PC-9 (cell line): Measurements from ENCODE around the gene RPS19BP1. TPM values are rescaled to one million over a fixed set of nuclear protein-coding genes. Genes with fewer than 3 reads are reported as not detected.
A peak's percentile ranks its signal among the peaks of the same experiment; 100 is the strongest.
"Not testable (repeated sequence)": the region's sequence is repeated elsewhere in the genome, so short reads cannot be mapped to it uniquely, and the experiment has no call there.

Experiments used
- BruUV-seq: library from RNA; stranded (reverse); fragments of 400-500 nt; replicated peaks from 2 replicates; lab custom pipeline; 2021; lab: Mats Ljungman, UMichigan
- CTCF ChIA-PET: fragments of 300-600 bp; sonication (Branson Sonifier 250); formaldehyde crosslinking; loops from one replicate; lab custom pipeline; 2022; ENCODE audit warnings: antibody characterized with exemption; lab: Charles Lee
- POLR2A ChIA-PET: fragments of 300-600 bp; sonication (Branson Sonifier 250); formaldehyde crosslinking; loops from one replicate; lab custom pipeline; 2022; ENCODE audit warnings: antibody characterized with exemption; ENCODE audit not compliant: unreplicated experiment; lab: Charles Lee
- DNase-seq, 2 experiments: peaks; one replicate each; pipeline versions ENCODE4 v3.0.0 to v3.0.0-alpha.2; 2015 to 2022; ENCODE audit warnings: mixed read lengths in 1 of 2
- H2AFZ ChIP-seq: fragments of 200-600 bp; sonication (generic); 2 replicates; pipeline ENCODE4 v1.8.1; 2017; ENCODE audit warnings: antibody characterized with exemption
- H3F3A ChIP-seq: fragments of 200-600 bp; sonication (generic); 2 replicates; pipeline ENCODE4 v1.8.1; 2017; ENCODE audit warnings: antibody characterized with exemption, mild to moderate bottlenecking, low read depth; ENCODE audit not compliant: insufficient read depth
- H3K27ac ChIP-seq: fragments of 200-600 bp; sonication (generic); 2 replicates; pipeline ENCODE4 v1.6.1; 2016; ENCODE audit warnings: mixed run types
- H3K27me3 ChIP-seq: fragments of 200-600 bp; sonication (generic); 2 replicates; pipeline ENCODE4 v1.6.1; 2016; ENCODE audit warnings: low read depth, mixed run types; ENCODE audit not compliant: insufficient read depth
- H3K36me3 ChIP-seq: fragments of 200-600 bp; sonication (generic); 2 replicates; pipeline ENCODE4 v1.6.1; 2016; ENCODE audit warnings: low read depth, mixed run types
- H3K4me1 ChIP-seq: fragments of 200-600 bp; sonication (generic); replicated peaks from 2 replicates; pipeline ENCODE4 v1.6.1; 2016; ENCODE audit warnings: mixed run types; ENCODE audit not compliant: insufficient read depth
- H3K4me2 ChIP-seq: fragments of 200-600 bp; sonication (generic); 2 replicates; pipeline ENCODE4 v1.6.1; 2017; ENCODE audit warnings: mixed run types
- H3K4me3 ChIP-seq: fragments of 200-600 bp; sonication (generic); 2 replicates; pipeline ENCODE4 v1.6.1; 2016; ENCODE audit warnings: mixed run types
- H3K79me2 ChIP-seq: fragments of 200-600 bp; sonication (generic); 2 replicates; pipeline ENCODE4 v1.6.1; 2017; ENCODE audit warnings: low read depth, mixed run types
- H3K9me2 ChIP-seq: fragments of 200-600 bp; sonication (generic); 2 replicates; pipeline ENCODE4 v1.8.1; 2017; ENCODE audit warnings: mild to moderate bottlenecking; ENCODE audit not compliant: insufficient read depth
- H3K9me3 ChIP-seq: fragments of 200-600 bp; sonication (generic); 2 replicates; pipeline ENCODE4 v1.8.1; 2016; ENCODE audit warnings: low read depth; ENCODE audit not compliant: insufficient read depth
- H4K20me1 ChIP-seq: fragments of 200-600 bp; sonication (generic); 2 replicates; pipeline ENCODE4 v1.8.1; 2017; ENCODE audit not compliant: insufficient read depth
- CTCF ChIP-seq: fragments of 200-600 bp; sonication (generic); conservative IDR thresholded peaks from 2 replicates; pipeline ENCODE4 v1.6.1; 2017; ENCODE audit warnings: mixed run types, antibody characterized with exemption, mild to moderate bottlenecking, moderate library complexity
- EZH2 ChIP-seq: fragments of 200-600 bp; sonication (generic); IDR thresholded peaks from 2 replicates; pipeline ENCODE4 v1.8.0; 2017; ENCODE audit warnings: antibody characterized with exemption, low read depth
- intact Hi-C: fragments of 100-400 bp; cut with micrococcal nuclease; formaldehyde crosslinking; loops from one replicate; pipeline ENCODE4 v1.10.0; 2022; ENCODE audit not compliant: unreplicated experiment
- total RNA-seq: library from RNA; stranded (reverse); gene quantifications from 2 replicates; pipeline ENCODE4 v1.2.3, GENCODE V29; 2021

The RPS19BP1 gene
- total RNA-seq, 1 experiment from 2014 or later, result 60.7 TPM

- CTCF ChIA-PET, result no interaction called here
- peaks cover 69% of the 10 kb centered on the region for H3K79me2 ChIP-seq
- no peak for DNase-seq
- H3K9me3 ChIP-seq, result no peaks in the 10 kb centered on the region
- H2AFZ ChIP-seq, result no peak overlapping the region
- H3F3A ChIP-seq, result peaks cover 9% of the 10 kb centered on the region; the same call in 1 of the 2 replicates
- H3K4me3 ChIP-seq, result no peak overlapping the region
- POLR2A ChIA-PET, result interaction anchor here (0.6 kb wide), 1 partner anchor 316 kb away, joined by 4 read pairs; no protein-coding TSS in a partner anchor
- TF ChIP-seq CTCF, result no peak
- no peak for TF ChIP-seq EZH2
- no peaks in the 10 kb centered on the region for H3K9me2 ChIP-seq
- BruUV-seq, result no TSS peak
- no peaks in the 10 kb centered on the region for H3K27me3 ChIP-seq
- no peak overlapping the region for H3K4me2 ChIP-seq
- H3K36me3 ChIP-seq, result peaks cover 61% of the 10 kb centered on the region
- H4K20me1 ChIP-seq, result peaks cover 35% of the 10 kb centered on the region
- peaks cover 9% of the 10 kb centered on the region for H3K4me1 ChIP-seq
- no peak overlapping the region for H3K27ac ChIP-seq
- intact Hi-C loops, result no loop called here
Measured at GRCh38 chr22:39508393-39508792, 24.2 kb downstream of the RPS19BP1 start.

GRCh38 chr22:39507021-39507420 is 25.5 kb downstream of the RPS19BP1 start:
- H2AFZ ChIP-seq, H3K4me2 ChIP-seq, CTCF ChIA-PET, H3F3A ChIP-seq, H3K4me3 ChIP-seq, DNase-seq, H3K27ac ChIP-seq, BruUV-seq, H3K27me3 ChIP-seq, H3K9me2 ChIP-seq, intact Hi-C loops, H3K9me3 ChIP-seq: not testable (repeated sequence)
- Histone ChIP-seq H3K79me2 (peaks cover 81% of the 10 kb centered on the region), H3K36me3 (peaks cover 59% of the 10 kb centered on the region), H4K20me1 (peaks cover 37% of the 10 kb centered on the region), H3K4me1 (peaks cover 13% of the 10 kb centered on the region)
- POLR2A ChIA-PET, result interaction anchor here (0.6 kb wide), 2 partner anchors 13 to 187 kb away, joined by 3 read pairs; no protein-coding TSS in a partner anchor

GRCh38 chr22:39504071-39504470 is 28.5 kb downstream of the RPS19BP1 start:
- H3K27me3 ChIP-seq, result no peaks in the 10 kb centered on the region
- H2AFZ ChIP-seq, result no peak overlapping the region
- H3K9me3 ChIP-seq, result no peaks in the 10 kb centered on the region
- intact Hi-C loops, result loop anchor here (5.0 kb wide), 1 partner anchor 67 kb away; no protein-coding TSS in a partner anchor
- no peak for DNase-seq
- peaks cover 24% of the 10 kb centered on the region for H4K20me1 ChIP-seq
- H3K79me2 ChIP-seq, result peaks cover 65% of the 10 kb centered on the region
- ChIA-PET CTCF (no interaction called here), POLR2A (interaction anchor here (0.7 to 1.1 kb wide), 2 partner anchors 16 to 67 kb away, joined by 4 to 8 read pairs; partner anchors contain the start of gene ATF4)
- no peak overlapping the region for H3K4me3 ChIP-seq
- H3K4me2 ChIP-seq, result peak overlapping the region; percentile 95
- H3K36me3 ChIP-seq, result peaks cover 36% of the 10 kb centered on the region
- no TSS peak for BruUV-seq
- peaks cover 18% of the 10 kb centered on the region; the same call in 1 of the 2 replicates for H3F3A ChIP-seq
- no peaks in the 10 kb centered on the region for H3K9me2 ChIP-seq
- H3K4me1 ChIP-seq, result peaks cover 28% of the 10 kb centered on the region
- TF ChIP-seq EZH2 (no peak), CTCF (no peak)
- no peak overlapping the region for H3K27ac ChIP-seq
